GM23338 (cell line): ENCODE results near the gene KLK10. TPM values are rescaled to one million over a fixed set of nuclear protein-coding genes. Genes with fewer than 3 reads are reported as not detected.

Experiments
- ATAC-seq: fragments of 200-7000 bp; cut with Tn5 transposase; 3 replicates; pipeline ENCODE4 v1.9.1; 2020
- DNase-seq: peaks from one replicate; pipeline ENCODE4 v3.0.0-alpha.2; 2015; ENCODE audit warnings: low spot score
- H2AFZ ChIP-seq: fragments of 200-600 bp; sonication (generic); 2 replicates; pipeline ENCODE4 v1.8.0; 2016; ENCODE audit warnings: antibody characterized with exemption, mild to moderate bottlenecking, moderate library complexity
- H3F3A ChIP-seq: fragments of 200-600 bp; sonication (generic); replicated peaks from 2 replicates; pipeline ENCODE4 v1.8.0; 2017; ENCODE audit warnings: antibody characterized with exemption, mixed run types, low read depth
- H3K27ac ChIP-seq: fragments of 200-600 bp; sonication (generic); 2 replicates; pipeline ENCODE4 v1.6.1; 2016; ENCODE audit warnings: low read depth
- H3K27me3 ChIP-seq: fragments of 200-600 bp; sonication (generic); 2 replicates; pipeline ENCODE4 v1.8.0; 2016; ENCODE audit warnings: mild to moderate bottlenecking, mixed run types, moderate library complexity; ENCODE audit not compliant: insufficient read depth
- H3K36me3 ChIP-seq: fragments of 200-600 bp; sonication (generic); 2 replicates; pipeline ENCODE4 v1.8.0; 2016; ENCODE audit warnings: mild to moderate bottlenecking; ENCODE audit not compliant: insufficient read depth
- H3K4me1 ChIP-seq: fragments of 200-600 bp; sonication (generic); 2 replicates; pipeline ENCODE4 v1.8.0; 2016; ENCODE audit warnings: mild to moderate bottlenecking, moderate library complexity; ENCODE audit not compliant: insufficient read depth
- H3K4me2 ChIP-seq: fragments of 200-600 bp; sonication (generic); 2 replicates; pipeline ENCODE4 v1.7.1; 2017; ENCODE audit warnings: mixed run types
- H3K4me3 ChIP-seq: fragments of 200-600 bp; sonication (generic); 2 replicates; pipeline ENCODE4 v1.6.1; 2016; ENCODE audit warnings: mixed run types
- H3K79me2 ChIP-seq: fragments of 200-600 bp; sonication (generic); replicated peaks from 2 replicates; pipeline ENCODE4 v1.8.0; 2017; ENCODE audit warnings: mild to moderate bottlenecking; ENCODE audit not compliant: insufficient read depth
- H3K9me2 ChIP-seq: fragments of 200-600 bp; sonication (generic); 2 replicates; pipeline ENCODE4 v1.8.0; 2017; ENCODE audit not compliant: insufficient read depth
- H4K20me1 ChIP-seq: fragments of 200-600 bp; sonication (generic); replicated peaks from 2 replicates; pipeline ENCODE4 v1.8.0; 2017; ENCODE audit warnings: mild to moderate bottlenecking; ENCODE audit not compliant: insufficient read depth
- H3K27ac Mint-ChIP-seq: 2 replicates; pipeline ENCODE4 v1.8.0; 2020; ENCODE audit warnings: inconsistent platforms, mild to moderate bottlenecking, moderate library complexity, mixed read lengths
- H3K27me3 Mint-ChIP-seq: 3 replicates; pipeline ENCODE4 v1.8.0; 2022; ENCODE audit warnings: low read depth, mild to moderate bottlenecking, moderate library complexity, mixed read lengths, inconsistent platforms; ENCODE audit not compliant: insufficient read depth, poor library complexity
- H3K36me3 Mint-ChIP-seq: 3 replicates; pipeline ENCODE4 v1.8.0; 2021; ENCODE audit warnings: low read depth, mild to moderate bottlenecking, inconsistent platforms, moderate library complexity, mixed read lengths
- H3K4me1 Mint-ChIP-seq: 3 replicates; pipeline ENCODE4 v1.8.0; 2020; ENCODE audit warnings: mild to moderate bottlenecking, inconsistent platforms, mixed read lengths
- H3K4me3 Mint-ChIP-seq: 3 replicates; pipeline ENCODE4 v1.8.0; 2021; ENCODE audit warnings: moderate library complexity, mild to moderate bottlenecking, inconsistent platforms, mixed read lengths
- H3K9me3 Mint-ChIP-seq: 3 replicates; pipeline ENCODE4 v1.8.0; 2020; ENCODE audit warnings: moderate library complexity, mild to moderate bottlenecking, inconsistent platforms, mixed read lengths
- EZH2 ChIP-seq: fragments of 200-600 bp; sonication (generic); IDR thresholded peaks from one replicate; pipeline ENCODE4 v1.8.0; 2017; ENCODE audit warnings: antibody characterized with exemption, mild to moderate bottlenecking, low read depth; ENCODE audit not compliant: unreplicated experiment
- JUNB ChIP-seq: IDR thresholded peaks from one replicate; pipeline ENCODE4 v1.6.1; 2016; ENCODE audit warnings: antibody characterized with exemption; ENCODE audit not compliant: unreplicated experiment
- NANOG ChIP-seq: IDR thresholded peaks from 2 replicates; pipeline ENCODE4 v1.6.1; 2016; ENCODE audit warnings: antibody characterized with exemption, borderline replicate concordance
- POLR2AphosphoS5 ChIP-seq: IDR thresholded peaks from 2 replicates; pipeline ENCODE4 v1.6.1; 2016; ENCODE audit warnings: antibody characterized with exemption, low read depth
- REST ChIP-seq: IDR thresholded peaks from one replicate; pipeline ENCODE4 v1.6.1; 2018; ENCODE audit warnings: antibody characterized with exemption; ENCODE audit not compliant: unreplicated experiment
- STAT1 ChIP-seq: IDR thresholded peaks from one replicate; pipeline ENCODE4 v1.6.1; 2016; ENCODE audit warnings: antibody characterized with exemption; ENCODE audit not compliant: unreplicated experiment
- ZNF331 ChIP-seq: fragments of 250-450 bp; sonication (Bioruptor Pico); IDR thresholded peaks from 2 replicates; pipeline ENCODE4 v1.5.0; 2020; ENCODE audit warnings: low read depth, mild to moderate bottlenecking, moderate library complexity
- ZNF462 ChIP-seq: fragments of 250-450 bp; sonication (Bioruptor Pico); IDR thresholded peaks from 2 replicates; pipeline ENCODE4 v1.5.0; 2020; ENCODE audit warnings: mild to moderate bottlenecking, moderate library complexity
- polyA plus RNA-seq: library from polyadenylated mRNA; unstranded; fragments of >200 nt; fragmentation: Nextera tagmentation; extraction: Ambion mirVana; gene quantifications from 2 replicates; pipeline ENCODE4 v1.2.1, GENCODE V29; 2016
- total RNA-seq: library from RNA; depleted of rRNA; stranded (reverse); fragments of >200 nt; shearing (Covaris generic); gene quantifications from 2 replicates; pipeline ENCODE4 v1.2.3, GENCODE V29; 2014

Gene KLK10
- total and polyA plus RNA-seq, 2 experiments from 2014 or later, result 6.1 to 6.6 TPM

- no peak for TF ChIP-seq ZNF462 (CRISPR knock-in tag)
These were observed 5.4 kb upstream of the KLK10 start (continued) for GRCh38 chr19:51024924-51025323.

- TF ChIP-seq POLR2AphosphoS5, result no peak
- Histone ChIP-seq H3K27ac (no peak overlapping the region), H4K20me1 (no peaks in the 10 kb centered on the region), H3K4me1 (peaks cover 5% of the 10 kb centered on the region; the same call in 1 of the 2 replicates), H3K27me3 (peaks cover 11% of the 10 kb centered on the region), H3K4me2 (no peak overlapping the region), H3K4me3 (no peak overlapping the region), H2AFZ (no peak overlapping the region), H3F3A (no peaks in the 10 kb centered on the region), H3K9me2 (peaks cover under 1% of the 10 kb centered on the region; the same call in 1 of the 2 replicates), H3K36me3 (no peaks in the 10 kb centered on the region), H3K79me2 (no peaks in the 10 kb centered on the region)
- Mint-ChIP-seq H3K4me1 (peaks cover 39% of the 10 kb centered on the region), H3K36me3 (peaks cover 3% of the 10 kb centered on the region; the same call in 1 of the 3 replicates), H3K27me3 (peaks cover 21% of the 10 kb centered on the region), H3K4me3 (no peak overlapping the region), H3K9me3 (no peaks in the 10 kb centered on the region; the same call in 2 of the 3 replicates), H3K27ac (no peak overlapping the region)
- DNase-seq (no peak), ATAC-seq (no peak)
These were observed 4.4 kb upstream of the KLK10 start for GRCh38 chr19:51023946-51024345.

- Histone ChIP-seq H3K4me3 (no peak overlapping the region), H3K4me2 (no peak overlapping the region), H3F3A (no peaks in the 10 kb centered on the region), H3K27me3 (peaks cover 26% of the 10 kb centered on the region), H2AFZ (no peak overlapping the region), H3K36me3 (no peaks in the 10 kb centered on the region), H3K79me2 (no peaks in the 10 kb centered on the region), H3K4me1 (peaks cover 5% of the 10 kb centered on the region; the same call in 1 of the 2 replicates), H3K9me2 (no peaks in the 10 kb centered on the region), H4K20me1 (no peaks in the 10 kb centered on the region), H3K27ac (no peak overlapping the region)
- no peak overlapping the region for H3K27ac Mint-ChIP-seq
- DNase-seq (no peak), ATAC-seq (no peak)
- TF ChIP-seq POLR2AphosphoS5, result no peak
- TF ChIP-seq REST, result no peak
- no peak for TF ChIP-seq STAT1
- no peak for TF ChIP-seq ZNF331 (CRISPR knock-in tag)
- no peak for TF ChIP-seq JUNB
- no peak for TF ChIP-seq NANOG
- no peak for TF ChIP-seq EZH2
- no peak overlapping the region for H3K4me3 Mint-ChIP-seq
- H3K9me3 Mint-ChIP-seq, result peaks cover 6% of the 10 kb centered on the region
- H3K27me3 Mint-ChIP-seq, result peaks cover 30% of the 10 kb centered on the region
- peaks cover 40% of the 10 kb centered on the region for H3K4me1 Mint-ChIP-seq
- H3K36me3 Mint-ChIP-seq, result peaks cover 6% of the 10 kb centered on the region; the same call in 1 of the 3 replicates
These were observed 3.0 kb upstream of the KLK10 start for GRCh38 chr19:51022526-51022925.
